HL-60/S4 treated with phorbol 12-myristate 13-acetate at 8.2 ng/mL for 4 days and 3 days (cell line): ENCODE measurements around the gene TMX1.

ENCODE experiments used
- in situ Hi-C: fragments of 300-500 bp; cut with MboI; formaldehyde crosslinking; loops from 2 replicates; pipeline ENCODE4 v1.15.0; 2022; ENCODE audit warnings: low sequenced_read_pairs

The TMX1 gene

GRCh38 chr14:51242545-51243490, 2.8 kb downstream of the TMX1 start:
- in situ Hi-C loops: no loop called here

DNA sequence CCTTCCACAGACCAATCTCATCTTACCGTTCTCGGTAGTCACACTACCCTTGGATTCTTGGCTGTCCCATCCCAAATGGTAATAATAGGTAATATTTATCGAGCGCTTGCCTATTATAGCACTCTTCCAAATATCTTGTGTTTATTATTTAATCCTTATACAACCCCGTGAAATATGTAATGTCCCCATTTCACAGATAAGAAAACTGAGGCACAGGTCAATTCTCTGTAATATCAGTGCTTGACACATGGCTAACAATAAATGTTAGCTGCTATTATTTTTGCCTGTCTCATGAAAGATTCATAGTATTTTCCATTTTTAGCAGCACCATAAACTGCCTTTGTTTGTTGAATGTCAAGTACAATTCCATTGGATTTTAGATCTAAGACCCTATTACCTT, 4.5 kb downstream of the TMX1 start:
- in situ Hi-C loops: no loop called here

GRCh38 chr14:51246032-51246431, 6.0 kb downstream of the TMX1 start:
- in situ Hi-C loops: no loop called here

- in situ Hi-C loops: no loop called here
Measured at GRCh38 chr14:51248016-51248987, 8.3 kb downstream of the TMX1 start.

DNA sequence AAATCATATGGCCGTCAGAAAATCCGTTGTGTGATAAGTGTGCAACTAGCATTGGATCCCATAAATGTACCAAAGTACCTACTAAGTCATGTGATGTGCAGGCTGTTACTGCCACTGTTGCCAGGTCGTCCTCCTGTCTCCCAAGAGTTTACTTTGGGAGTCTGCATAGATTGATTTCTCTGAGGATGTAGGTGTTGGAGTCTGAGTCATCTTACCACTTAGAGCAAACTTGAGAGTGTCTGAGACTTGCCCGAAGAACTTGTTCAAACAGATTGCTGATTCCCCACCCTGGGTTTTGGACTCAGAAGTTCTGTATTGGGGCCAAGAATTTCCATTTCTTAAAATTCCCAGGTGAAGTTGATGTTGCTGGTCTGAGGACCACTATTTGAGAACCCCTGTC, 11.4 kb downstream of the TMX1 start:
- in situ Hi-C loops: no loop called here

GRCh38 chr14:51253880-51254279, 13.8 kb downstream of the TMX1 start:
- in situ Hi-C loops: no loop called here

DNA sequence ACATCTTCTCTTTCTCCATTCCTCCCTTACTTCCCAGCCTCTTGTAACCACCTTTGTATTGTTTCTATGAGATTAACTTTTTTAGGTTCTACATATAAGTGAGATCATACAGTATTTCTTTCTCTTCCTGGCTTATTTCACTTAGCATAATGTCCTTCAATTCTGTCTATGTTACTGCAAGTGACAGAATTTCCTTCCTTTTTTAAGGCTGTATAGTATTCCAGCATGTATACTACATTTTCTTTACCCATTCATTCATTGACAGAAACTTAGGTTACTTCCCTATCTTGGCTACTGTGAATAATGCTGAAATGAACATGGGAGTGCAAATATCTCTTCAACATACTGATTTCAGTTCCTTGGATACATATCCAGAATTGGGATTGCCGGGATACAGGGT, 18.2 kb downstream of the TMX1 start:
- in situ Hi-C loops: no loop called here

GRCh38 chr14:51258788-51259187, 18.7 kb downstream of the TMX1 start:
- in situ Hi-C loops: no loop called here

GRCh38 chr14:51260225-51260624, 20.2 kb downstream of the TMX1 start:
- in situ Hi-C loops: no loop called here

- in situ Hi-C loops: no loop called here
Measured at GRCh38 chr14:51261151-51261550, 21.1 kb downstream of the TMX1 start.

- in situ Hi-C loops: no loop called here
Measured at GRCh38 chr14:51262868-51263267, 22.8 kb downstream of the TMX1 start.

- in situ Hi-C loops: no loop called here
Measured at GRCh38 chr14:51269634-51270033, 29.6 kb downstream of the TMX1 start.

- in situ Hi-C loops: loop anchor here (25.0 kb wide), 1 partner anchor 711 kb away; the partner anchor contains the start of gene RTRAF
Measured at GRCh38 chr14:51276605-51277004, 36.6 kb downstream of the TMX1 start.

GRCh38 chr14:51277753-51278415, 37.8 kb downstream of the TMX1 start:
- in situ Hi-C loops: loop anchor here (25.0 kb wide), 1 partner anchor 709 kb away; the partner anchor contains the start of gene RTRAF

DNA sequence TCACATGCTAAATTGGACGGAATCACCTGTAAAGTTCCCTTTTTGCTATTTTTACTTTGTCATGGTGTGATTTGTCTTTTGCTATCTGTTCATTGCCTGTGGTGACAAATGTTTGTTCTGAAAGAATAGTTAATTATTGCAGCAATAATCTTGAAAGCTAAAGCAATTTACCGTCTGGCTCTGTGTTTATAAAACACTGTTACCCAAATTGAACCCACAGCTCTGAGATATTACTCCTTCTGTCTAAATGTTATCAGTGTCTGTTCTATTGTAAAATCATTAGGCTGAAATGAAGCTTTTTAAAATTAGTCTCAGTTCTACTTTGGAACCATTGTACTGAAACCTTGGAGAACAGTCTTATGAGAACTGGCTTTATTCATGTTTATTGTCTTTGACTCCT, 42.5 kb downstream of the TMX1 start:
- in situ Hi-C loops: loop anchor here (25.0 kb wide), 1 partner anchor 705 kb away; the partner anchor contains the start of gene RTRAF

- in situ Hi-C loops: loop anchor here (25.0 kb wide), 1 partner anchor 704 kb away; the partner anchor contains the start of gene RTRAF
Measured at GRCh38 chr14:51283402-51284085, 43.5 kb downstream of the TMX1 start.

GRCh38 chr14:51284241-51284640, 44.2 kb downstream of the TMX1 start:
- in situ Hi-C loops: loop anchor here (25.0 kb wide), 1 partner anchor 703 kb away; the partner anchor contains the start of gene RTRAF

DNA sequence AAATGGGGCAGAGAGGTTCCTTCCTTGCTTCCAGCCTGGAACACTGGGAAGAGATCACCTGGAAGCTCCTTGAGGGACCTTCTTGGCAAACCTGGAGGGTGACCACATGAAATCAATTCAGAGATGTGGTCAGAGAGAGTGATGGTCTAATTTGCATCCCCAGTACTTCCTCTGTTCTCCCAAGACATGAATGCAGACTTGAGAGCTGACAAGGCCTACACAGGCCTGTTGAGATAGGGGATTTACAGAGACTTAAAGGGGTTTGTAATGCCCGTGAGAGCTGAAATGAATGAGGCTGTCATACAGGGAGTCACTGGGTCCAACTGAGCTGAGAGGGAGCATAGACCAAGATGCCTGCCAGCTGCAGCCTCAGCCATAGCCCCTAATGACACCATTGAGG, 45.1 kb downstream of the TMX1 start:
- in situ Hi-C loops: loop anchor here (25.0 kb wide), 1 partner anchor 702 kb away; the partner anchor contains the start of gene RTRAF

DNA sequence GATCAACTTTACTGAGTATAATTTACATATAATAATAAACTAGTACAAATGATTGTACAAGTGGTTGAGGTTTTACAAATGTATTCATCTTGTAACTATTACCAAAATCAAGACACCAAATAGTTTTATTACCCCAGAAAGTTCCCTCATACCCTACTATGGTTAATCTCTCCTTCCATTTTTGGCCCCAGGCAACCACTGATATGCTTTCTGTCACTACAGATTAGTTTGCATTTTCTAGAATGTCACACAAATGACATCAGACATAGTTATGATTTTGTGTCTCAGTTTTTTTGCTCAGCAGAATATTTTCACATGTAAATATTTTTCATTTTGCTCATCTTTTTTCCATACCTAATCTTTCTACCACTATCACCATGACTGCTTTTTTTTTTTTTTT, 49.1 kb downstream of the TMX1 start:
- in situ Hi-C loops: loop anchor here (25.0 kb wide), 1 partner anchor 698 kb away; the partner anchor contains the start of gene RTRAF

GRCh38 chr14:51290132-51290531, 50.1 kb downstream of the TMX1 start:
- in situ Hi-C loops: loop anchor here (25.0 kb wide), 1 partner anchor 697 kb away; the partner anchor contains the start of gene RTRAF
